COLO668 (cell line): Measurements from ENCODE around the gene COX14.
"Not testable (repeated sequence)": the region's sequence is repeated elsewhere in the genome, so short reads cannot be mapped to it uniquely, and the experiment has no call there.

Experiments used
- DNase-seq: peaks from one replicate; lab custom pipeline; 2025; ENCODE audit not compliant: unreplicated experiment; lab: John Stamatoyannopoulos, UW

The COX14 gene

GRCh38 chr12:50107416-50108268 is 4.4 kb upstream of the COX14 start:
- DNase-seq: no peak

- DNase-seq: no peak
Measured at GRCh38 chr12:50109319-50109718, 2.7 kb upstream of the COX14 start.

GRCh38 chr12:50110127-50110761 is 1.8 kb upstream of the COX14 start:
- DNase-seq: peak; percentile 5

DNA sequence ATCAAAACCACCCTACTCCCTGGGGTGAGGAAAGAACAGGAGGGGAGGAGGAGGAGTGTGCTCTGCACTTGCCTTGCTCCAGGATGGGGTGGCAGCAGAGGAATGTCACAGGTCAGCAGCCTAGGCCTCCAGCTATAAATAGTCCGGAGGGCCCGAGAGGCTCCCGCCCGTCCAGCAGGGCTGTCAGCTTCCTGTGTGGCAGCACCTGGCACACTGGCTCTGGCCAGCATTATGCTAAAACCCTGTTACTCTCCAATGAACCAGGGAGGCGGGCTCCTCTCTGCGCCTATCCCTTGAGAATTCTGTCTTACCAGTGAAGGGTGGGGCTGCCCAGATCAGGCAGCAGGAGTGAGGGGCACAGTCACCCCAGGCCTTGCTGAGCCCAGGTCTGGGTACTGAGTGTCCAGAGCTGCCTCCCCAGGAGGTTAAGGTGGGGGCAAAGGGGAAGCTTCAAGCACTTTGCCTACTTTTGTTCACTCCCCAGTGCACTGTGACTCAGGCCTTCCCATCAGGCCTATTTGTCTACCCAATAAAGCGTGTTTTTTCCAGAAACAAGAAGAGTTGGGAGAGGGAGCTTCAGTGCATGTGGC is 1.2 kb upstream of the COX14 start:
- peak; percentile 54 for DNase-seq

GRCh38 chr12:50111395-50111692 is 692 bp upstream of the COX14 start:
- no peak for DNase-seq

DNA sequence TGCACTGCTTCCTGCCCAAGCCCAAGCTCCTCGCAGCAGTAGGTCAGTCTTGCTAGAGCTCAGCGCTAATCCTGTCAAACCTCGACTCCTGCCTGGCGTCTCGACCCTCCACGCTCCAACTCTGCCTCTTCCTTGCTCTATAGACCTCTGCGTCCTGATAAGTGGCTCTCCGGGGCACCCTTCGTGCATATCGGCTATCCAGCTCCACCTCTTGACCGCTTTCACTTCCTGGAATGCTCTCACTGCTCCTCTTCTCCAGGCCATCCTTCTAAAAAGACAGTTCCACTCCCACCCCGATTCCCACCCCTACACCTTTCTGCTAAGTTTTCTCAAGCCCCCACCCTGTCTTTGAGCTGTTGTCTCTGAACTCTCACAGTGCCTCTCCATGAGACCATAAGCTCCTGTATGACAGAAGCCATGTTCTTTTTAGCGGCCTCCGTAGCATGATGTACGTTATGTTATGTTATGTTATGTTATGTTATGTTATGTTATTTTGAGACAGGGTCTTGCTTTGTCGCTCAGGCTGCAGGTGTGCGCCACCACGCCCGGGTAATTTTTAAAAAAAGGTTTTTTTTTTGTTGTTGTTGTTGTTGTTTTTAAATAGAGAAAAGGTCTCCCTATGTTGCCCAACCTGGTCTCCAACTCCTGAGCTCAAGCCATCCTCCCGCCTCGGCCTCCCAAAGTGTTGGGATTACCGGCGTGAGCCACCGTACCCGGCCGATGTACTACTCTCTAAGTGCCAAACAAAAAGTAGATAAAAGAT is 601 bp downstream of the COX14 start:
- no peak for DNase-seq

- DNase-seq: no peak
Measured at GRCh38 chr12:50117057-50117622, 5.1 kb downstream of the COX14 start.

DNA sequence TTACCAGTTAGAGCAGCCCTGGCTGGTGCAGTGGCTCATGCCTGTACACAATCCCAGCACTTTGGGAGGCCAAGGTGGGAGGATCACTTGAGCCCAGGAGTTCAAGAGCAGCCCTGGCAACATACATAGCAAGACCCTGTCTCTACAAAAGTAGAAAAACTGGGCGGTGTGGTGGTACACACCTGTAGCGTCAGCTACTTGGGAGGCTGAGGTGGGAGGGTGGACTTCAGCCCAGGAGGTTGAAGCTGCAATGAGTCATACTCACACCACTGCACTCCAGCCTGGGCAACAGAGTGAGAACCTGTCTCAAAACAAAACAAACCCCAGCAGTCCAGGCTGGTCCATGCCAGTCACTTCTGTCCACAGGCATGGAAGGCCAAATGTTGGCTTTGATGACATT is 7.4 kb downstream of the COX14 start:
- DNase-seq: no peak

GRCh38 chr12:50120521-50120920 is 8.5 kb downstream of the COX14 start:
- no peak for DNase-seq

DNA sequence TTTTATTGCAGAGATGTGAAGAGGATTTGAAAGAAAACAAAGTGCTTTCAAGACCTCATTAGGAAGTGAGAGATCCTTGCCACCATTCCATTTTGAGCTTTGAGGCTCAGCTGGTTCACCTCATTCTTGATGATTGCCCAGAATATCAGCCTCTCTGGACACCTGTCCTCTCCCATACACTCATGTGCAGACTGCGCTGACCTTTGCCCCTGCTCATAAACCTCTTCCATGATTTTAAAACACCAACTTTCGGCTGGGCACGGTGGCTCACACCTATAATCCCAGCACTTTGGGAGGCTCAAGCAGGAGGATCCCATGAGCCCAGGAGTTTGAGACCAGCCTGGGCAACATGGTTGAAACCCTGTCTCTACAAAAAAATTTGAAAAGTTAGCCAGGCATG is 8.9 kb downstream of the COX14 start:
- DNase-seq: no peak

DNA sequence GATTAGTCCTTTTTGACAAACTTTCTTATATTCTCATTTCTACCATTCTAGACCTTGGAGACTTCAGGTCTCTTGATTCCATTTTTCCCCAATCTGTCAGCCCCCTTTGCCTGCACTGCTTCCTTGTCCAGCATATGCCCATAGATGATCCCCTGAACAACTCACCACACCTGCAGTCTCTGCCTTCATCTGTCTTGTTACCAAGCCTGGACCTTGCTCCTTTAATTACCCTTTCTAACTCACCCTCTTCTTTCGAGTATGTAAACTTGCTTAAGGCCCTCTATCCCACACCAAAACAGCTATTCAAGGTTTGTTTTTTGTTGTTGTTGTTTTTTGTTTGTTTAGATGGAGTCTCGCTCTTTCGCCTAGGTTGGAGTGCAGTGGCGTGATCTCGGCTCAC is 9.6 kb downstream of the COX14 start:
- DNase-seq: no peak

DNA sequence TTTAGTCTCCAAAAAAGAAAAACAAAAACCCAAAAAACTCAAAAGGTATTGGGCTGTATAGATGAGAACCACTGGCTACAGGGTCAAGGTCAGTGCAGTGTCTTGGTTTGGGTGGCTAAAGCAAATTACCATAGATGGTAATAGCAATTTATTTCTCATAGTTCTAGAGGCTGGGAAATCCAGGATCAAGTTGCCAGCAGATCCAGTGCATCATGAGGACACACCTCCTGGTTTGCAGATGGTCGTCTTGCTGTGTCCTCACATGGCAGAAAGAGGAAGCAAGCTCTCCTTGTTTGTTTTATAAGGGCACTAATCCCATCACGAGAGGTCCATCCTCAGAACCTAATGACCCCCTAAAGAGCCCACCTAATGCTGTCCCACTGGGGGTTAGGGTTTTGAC is 11.2 kb downstream of the COX14 start:
- no peak for DNase-seq

GRCh38 chr12:50127546-50127945 is 15.5 kb downstream of the COX14 start:
- DNase-seq: no peak

DNA sequence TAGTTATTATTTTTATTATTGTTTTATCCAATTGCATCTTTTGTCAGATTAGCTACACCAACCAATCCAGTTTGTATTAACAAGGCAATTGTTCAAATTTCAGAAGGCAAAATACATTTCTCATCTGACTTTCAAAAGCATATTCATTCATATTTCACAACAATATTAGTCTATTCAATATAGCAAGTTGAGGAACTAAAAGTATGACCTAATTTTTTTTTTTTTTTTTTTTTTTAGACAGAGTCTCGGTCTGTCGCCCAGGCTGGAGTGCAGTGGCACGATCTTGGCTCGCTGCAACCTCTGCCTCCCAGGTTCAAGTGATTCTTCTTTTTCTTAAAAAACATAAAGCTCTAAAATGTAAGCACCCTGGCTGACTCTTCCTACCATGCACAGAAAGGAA is 17.3 kb downstream of the COX14 start:
- no peak for DNase-seq

- DNase-seq: no peak
Measured at GRCh38 chr12:50132505-50133135, 20.6 kb downstream of the COX14 start.

GRCh38 chr12:50142993-50143392 is 31.0 kb downstream of the COX14 start:
- DNase-seq: no peak

- no peak for DNase-seq
Measured at GRCh38 chr12:50145439-50145838, 33.4 kb downstream of the COX14 start.

DNA sequence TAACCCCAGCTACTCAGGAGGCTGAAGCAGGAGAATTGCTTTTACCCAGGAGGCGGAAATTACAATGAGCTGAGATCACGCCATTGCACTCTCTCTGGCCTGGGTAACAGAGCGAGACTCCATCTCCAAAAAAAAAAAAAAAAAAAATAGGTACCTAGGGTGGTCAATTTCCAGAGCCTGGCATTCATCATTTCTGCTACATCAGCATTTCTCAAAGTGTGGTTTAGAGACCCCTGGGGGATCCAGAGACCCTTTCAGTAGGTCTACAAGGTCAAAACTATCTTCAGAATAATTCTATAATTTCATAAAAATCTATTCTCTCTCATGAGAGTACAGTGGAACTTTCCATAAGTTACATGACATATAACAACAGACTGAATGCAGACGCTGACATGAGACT is 35.2 kb downstream of the COX14 start:
- DNase-seq: no peak

DNA sequence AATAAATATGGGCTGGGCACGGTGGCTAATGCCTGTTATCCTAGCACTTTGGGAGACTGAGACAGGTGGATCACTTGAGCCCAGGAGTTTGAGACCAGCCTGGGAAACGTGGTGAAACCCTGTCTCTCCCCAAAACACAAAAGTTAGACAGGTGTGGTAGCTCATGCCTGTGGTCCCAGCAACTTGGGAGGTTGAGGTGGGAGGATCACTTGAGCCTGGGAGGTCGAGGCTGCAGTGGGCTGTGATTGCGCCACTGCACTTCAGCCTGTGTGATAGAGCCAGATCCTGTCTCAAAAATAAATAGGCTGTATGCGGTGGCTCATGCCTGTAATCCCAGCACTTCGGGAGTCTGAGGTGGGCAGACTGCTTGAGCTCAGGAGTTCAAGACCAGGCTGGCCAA is 36.0 kb downstream of the COX14 start:
- not testable (repeated sequence) for DNase-seq

GRCh38 chr12:50149311-50149710 is 37.3 kb downstream of the COX14 start:
- DNase-seq: no peak
